Skin of body (tissue), 2 donors: ENCODE data around the gene TGFBR2. TPM values are rescaled to one million over a fixed set of nuclear protein-coding genes. Genes with fewer than 3 reads are reported as not detected.
A peak's percentile ranks its signal among the peaks of the same experiment; 100 is the strongest.

Experiments used
- DNase-seq: peaks from one replicate; lab custom pipeline; 2025; lab: John Stamatoyannopoulos, UW
- total RNA-seq: library from RNA; depleted of rRNA; stranded (reverse); fragments of >200 nt; gene quantifications from one replicate; pipeline ENCODE4 v1.2.3, GENCODE V29; 2014

The TGFBR2 gene
- total RNA-seq, 1 donor from 2014 or later, result 71.5 TPM

- no peak for DNase-seq
Measured at GRCh38 chr3:30692498-30693130, 86.2 kb downstream of the TGFBR2 start.

GRCh38 chr3:30693470-30694120 is 87.2 kb downstream of the TGFBR2 start:
- DNase-seq, result peak; percentile 74

DNA sequence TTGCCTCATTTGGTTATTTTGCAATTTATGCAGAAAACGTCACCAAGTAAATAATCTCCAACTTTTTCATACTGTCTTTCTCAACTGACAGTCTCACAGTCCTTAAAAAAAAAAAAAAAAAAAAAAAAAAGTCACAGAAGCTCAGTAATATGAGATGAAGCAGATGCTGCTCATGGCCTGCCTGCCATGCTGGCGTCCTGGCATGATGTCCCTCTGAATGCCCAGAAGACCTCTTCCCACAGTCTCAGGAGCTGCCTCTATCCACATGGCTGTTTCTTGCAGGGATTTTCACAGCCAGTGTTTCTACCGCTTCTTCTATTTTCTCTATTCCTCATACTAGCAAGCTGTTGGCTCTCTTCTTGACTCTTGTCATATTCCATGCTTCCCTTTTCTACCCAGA is 87.7 kb downstream of the TGFBR2 start:
- DNase-seq, result no peak

- DNase-seq, result no peak
Measured at GRCh38 chr3:30694668-30695067, 88.3 kb downstream of the TGFBR2 start.

GRCh38 chr3:30695302-30696061 is 89.1 kb downstream of the TGFBR2 start:
- DNase-seq, result no peak

DNA sequence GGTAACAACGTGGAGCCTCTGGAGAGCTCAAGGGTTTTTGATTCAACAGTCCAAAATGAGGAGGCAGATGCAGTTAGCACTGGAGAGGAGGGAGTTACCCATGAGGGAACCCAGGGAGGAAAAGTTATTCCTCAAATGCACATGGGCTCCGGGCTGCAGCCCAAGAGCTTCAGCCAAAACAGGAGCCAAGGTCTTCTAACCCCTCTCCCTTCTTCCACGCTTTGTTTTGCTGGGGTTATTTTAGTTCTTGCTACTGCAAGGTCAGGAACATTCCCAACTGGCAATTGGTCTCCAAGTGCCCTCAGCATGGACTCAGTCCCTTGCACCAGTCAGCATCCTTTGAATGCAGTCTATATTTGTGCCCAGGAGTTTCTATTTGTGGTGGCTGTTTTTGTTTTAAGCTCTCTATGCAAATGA is 90.0 kb downstream of the TGFBR2 start:
- DNase-seq, result no peak

GRCh38 chr3:30696896-30697295 is 90.5 kb downstream of the TGFBR2 start:
- no peak for DNase-seq

DNA sequence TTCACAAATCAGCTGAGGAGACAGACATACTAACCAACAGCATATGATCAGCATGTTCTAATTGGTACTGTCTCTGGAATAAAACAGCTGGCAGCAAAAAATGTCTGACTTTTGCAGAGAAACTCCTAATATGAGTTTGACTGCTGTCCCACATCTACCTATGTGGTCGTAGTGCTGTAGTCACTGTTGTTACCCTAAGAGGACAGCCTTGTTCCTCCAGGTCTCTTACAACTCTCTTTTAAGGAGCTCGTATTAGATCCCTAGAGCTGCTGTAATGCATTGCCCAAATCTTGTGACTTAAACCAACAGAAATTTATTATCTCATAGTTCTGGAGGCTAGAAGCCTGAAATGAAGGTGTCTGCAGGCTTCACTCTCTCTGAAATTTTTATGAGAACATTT is 92.1 kb downstream of the TGFBR2 start:
- no peak for DNase-seq

GRCh38 chr3:30699927-30700326 is 93.5 kb downstream of the TGFBR2 start:
- no peak for DNase-seq

- DNase-seq, result no peak
Measured at GRCh38 chr3:30700702-30701321, 94.4 kb downstream of the TGFBR2 start.

DNA sequence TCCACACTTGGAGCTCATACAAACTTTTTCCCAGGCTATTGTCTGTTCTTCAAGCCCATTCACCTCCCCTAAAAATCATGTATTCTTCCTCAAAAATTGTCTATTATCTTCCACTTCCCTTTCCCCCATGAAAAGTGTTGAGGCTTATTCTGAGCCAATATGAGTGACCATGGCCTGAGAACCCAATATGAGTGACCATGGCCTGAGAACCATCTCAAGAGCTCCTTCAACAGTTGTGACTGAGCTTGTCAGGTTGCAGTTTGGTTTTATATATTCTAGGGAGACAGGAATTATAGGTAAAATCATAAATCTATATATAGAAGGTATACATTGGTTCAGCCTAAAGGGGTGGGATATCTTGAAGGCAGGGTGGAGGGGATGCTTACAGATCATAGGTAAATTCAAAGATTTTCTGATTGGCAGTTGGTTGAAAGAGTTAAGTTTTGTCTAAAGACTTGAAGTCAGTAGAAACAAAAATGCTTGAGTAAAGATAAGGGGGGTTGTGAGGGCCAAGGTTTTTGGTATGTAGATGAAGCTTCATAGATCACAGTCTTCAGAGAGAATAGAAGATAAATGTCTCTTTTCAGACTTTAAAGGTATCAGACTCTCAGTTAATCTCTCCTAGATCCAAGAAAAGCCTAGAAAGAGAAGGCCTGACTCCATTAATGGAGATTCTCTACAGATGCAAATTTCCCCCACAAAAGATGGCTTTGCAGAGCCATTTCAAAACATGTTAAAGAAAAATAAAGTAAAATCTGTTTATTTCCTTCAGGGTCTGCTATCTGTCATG is 95.8 kb downstream of the TGFBR2 start:
- DNase-seq, result no peak

GRCh38 chr3:30702828-30703397 is 96.5 kb downstream of the TGFBR2 start:
- DNase-seq, result no peak

DNA sequence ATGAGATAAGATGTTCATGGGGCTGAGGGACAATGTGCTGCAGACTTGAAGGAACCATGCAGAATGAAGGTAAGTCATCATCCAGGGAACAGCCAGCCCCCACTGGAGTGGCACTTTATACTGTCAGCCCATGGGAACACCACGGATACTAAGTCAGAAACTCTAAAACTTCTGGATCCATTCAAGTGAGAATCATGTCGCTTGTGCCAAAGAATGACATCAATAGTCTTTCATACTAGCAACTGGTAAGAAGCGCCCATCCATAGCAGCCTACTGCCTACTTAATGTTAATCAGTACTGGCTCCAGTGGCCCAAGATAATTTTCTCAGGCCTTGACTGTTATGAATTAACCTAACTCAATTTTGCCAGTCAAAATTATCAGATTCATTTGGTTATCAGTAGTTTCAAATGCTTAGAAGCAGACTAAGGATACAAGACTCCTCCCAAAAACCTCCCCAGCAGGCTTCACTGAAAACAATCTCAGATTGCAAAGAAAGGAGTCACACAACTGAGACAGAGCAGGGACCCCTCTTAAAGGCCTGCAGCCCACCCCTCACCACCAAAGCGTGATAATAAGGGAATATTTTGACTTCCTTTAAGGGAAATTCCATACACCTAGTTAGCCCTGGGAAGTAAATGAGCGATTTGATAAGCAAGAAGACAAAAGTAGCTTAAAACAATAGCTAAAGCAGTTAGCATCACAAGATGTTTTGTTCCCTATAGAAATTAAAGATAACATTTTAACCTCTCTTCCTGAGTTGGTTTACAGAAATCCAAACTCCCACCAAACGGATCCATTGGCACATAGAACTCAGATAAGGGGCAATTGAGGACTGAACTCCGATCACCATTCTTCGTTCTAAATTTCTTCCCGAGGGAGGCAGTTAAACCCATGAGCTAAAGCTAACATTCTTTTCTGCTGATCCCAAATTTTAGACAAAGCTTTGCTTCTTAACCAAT is 98.8 kb downstream of the TGFBR2 start:
- no peak for DNase-seq

DNA sequence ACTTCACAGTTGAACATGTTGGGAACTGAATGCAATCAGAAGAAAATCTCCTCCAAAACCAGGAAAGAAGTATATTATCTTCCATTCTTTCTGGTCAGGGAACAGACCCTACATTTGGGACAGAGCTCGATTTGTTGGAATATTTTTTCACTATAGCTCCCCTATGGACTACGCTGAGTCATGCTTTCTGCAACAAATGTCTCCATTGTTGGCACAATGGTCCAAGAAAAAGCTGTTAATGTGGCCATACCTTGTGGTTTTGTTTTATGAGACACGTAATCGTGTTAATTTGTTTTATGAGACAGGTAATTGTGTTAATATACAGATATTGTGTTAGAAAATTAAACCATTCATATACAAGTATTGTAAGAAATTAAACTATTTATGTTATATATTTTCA is 101.4 kb downstream of the TGFBR2 start:
- no peak for DNase-seq

DNA sequence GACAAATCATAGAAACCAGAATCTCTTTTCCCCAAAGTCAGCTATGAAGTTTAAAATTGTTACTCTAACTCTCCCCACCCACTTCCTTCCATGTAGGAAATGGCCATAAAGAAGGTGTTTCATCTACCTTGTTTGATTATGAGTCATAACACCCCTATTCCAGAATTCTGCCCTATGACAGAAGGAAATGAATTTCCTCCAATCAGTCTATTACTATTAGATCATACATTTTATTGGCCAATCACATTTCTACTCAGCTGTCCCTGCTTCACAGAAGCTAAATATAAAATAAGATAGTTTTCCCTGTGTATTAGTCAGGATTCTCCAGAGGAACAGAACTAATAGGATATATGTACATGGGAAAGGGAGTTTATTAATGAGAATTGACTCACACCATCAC is 102.1 kb downstream of the TGFBR2 start:
- DNase-seq, result no peak

DNA sequence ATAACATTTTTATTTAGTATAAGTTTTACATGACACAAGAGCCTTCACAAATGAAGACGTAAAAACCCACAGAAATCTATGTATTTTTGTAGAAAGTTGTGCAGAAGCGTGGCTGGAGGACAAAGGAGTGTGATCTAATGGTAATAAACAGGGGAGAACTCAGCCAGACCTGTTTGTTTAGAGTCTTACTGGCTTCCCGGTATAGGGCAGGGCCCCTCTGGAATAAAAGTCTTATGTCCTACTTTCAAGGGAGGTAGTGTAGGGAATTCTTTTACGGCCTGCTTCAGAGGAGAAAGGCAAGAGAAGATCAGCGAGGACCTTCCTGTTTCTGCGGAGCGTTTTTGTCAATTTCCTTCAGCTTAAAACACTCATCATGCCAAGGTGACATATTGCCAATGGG is 103.6 kb downstream of the TGFBR2 start:
- DNase-seq, result no peak

DNA sequence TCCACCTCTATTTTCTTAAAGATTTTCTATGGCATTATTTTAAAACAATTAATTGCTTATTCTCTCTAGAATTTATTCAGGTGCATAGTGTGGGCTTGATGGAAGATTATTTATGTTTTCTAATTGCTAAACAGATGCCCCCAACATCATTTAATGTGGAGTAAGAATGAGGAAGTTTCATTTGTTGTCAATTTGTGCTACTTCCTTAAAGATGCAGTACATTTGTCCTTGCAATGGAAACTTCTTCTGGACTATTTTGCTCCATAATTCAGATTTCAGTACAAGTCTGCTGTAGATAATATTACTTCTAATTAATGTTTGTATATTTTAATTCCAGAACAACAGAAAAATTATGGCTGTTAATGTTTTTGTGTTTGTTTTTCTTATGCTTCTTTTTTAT is 104.8 kb downstream of the TGFBR2 start:
- DNase-seq, result no peak

- DNase-seq, result no peak
Measured at GRCh38 chr3:30711867-30712266, 105.5 kb downstream of the TGFBR2 start.

GRCh38 chr3:30712991-30713390 is 106.6 kb downstream of the TGFBR2 start:
- DNase-seq, result no peak
